K562 (cell line): ENCODE measurements around the gene KIF5A. TPM values are rescaled to one million over a fixed set of nuclear protein-coding genes. Genes with fewer than 3 reads are reported as not detected.

Experiments
- ATF7 ChIP-seq: fragments of 450-650 bp; IDR thresholded peaks from 2 replicates; pipeline ENCODE4 v1.7.1; 2014; ENCODE audit warnings: mild to moderate bottlenecking, moderate library complexity
- CTCFL ChIP-seq: IDR thresholded peaks from 2 replicates; pipeline ENCODE4 v1.6.1; 2011; ENCODE audit warnings: borderline replicate concordance, low read depth, mild to moderate bottlenecking, moderate library complexity, low read length; ENCODE audit not compliant: insufficient read depth, poor library complexity, severe bottlenecking
- ETV1 ChIP-seq: fragments of 450-650 bp; conservative IDR thresholded peaks from 2 replicates; pipeline ENCODE4 v1.6.1; 2016; ENCODE audit warnings: missing genetic modification characterization, control low read depth, low read depth, missing compliant biosample characterization
- FOXJ2 ChIP-seq: fragments of 200-800 bp; sonication (Bioruptor generic); IDR thresholded peaks from 2 replicates; pipeline ENCODE4 v1.6.1; 2016; ENCODE audit warnings: missing genetic modification characterization, missing compliant biosample characterization
- FOXK1 ChIP-seq: sonication (generic); formaldehyde crosslinking; IDR thresholded peaks from 2 replicates; pipeline ENCODE4 v1.8.0; 2022; ENCODE audit warnings: missing genetic modification reagents, mild to moderate bottlenecking, borderline replicate concordance
- HMGN3 ChIP-seq: IDR thresholded peaks from 2 replicates; pipeline ENCODE4 v1.6.1; 2011; ENCODE audit warnings: borderline replicate concordance, low read depth, mild to moderate bottlenecking, mixed read lengths, low read length; ENCODE audit not compliant: insufficient read length; ENCODE audit errors: extremely low read depth
- KLF1 ChIP-seq: fragments of 450-650 bp; IDR thresholded peaks from 2 replicates; pipeline ENCODE4 v1.6.1; 2016; ENCODE audit warnings: missing genetic modification characterization, missing compliant biosample characterization
- LCOR ChIP-seq: sonication (generic); formaldehyde crosslinking; IDR thresholded peaks from 2 replicates; pipeline ENCODE4 v1.8.0; 2022; ENCODE audit warnings: mild to moderate bottlenecking, missing genetic modification reagents
- MCM3 ChIP-seq: fragments of 450-650 bp; IDR thresholded peaks from 2 replicates; pipeline ENCODE4 v1.6.1; 2016
- MEIS2 ChIP-seq: fragments of 450-650 bp; IDR thresholded peaks from 2 replicates; pipeline ENCODE4 v1.6.1; 2014; ENCODE audit warnings: mild to moderate bottlenecking; ENCODE audit not compliant: partially characterized antibody
- NCOA2 ChIP-seq, 2 experiments: fragments of 450-650 bp; IDR thresholded peaks; 2 replicates each; pipeline ENCODE4 v1.6.1; 2018; ENCODE audit warnings: mild to moderate bottlenecking in 2 of 2, moderate library complexity in 1 of 2; ENCODE audit not compliant: partially characterized antibody in 2 of 2
- NELFE ChIP-seq: IDR thresholded peaks from 2 replicates; pipeline ENCODE4 v1.6.1; 2011; ENCODE audit warnings: mild to moderate bottlenecking; ENCODE audit not compliant: insufficient read depth, insufficient read length
- PRPF4 ChIP-seq: fragments of 200-400 bp; formaldehyde crosslinking; IDR thresholded peaks from one replicate; pipeline ENCODE4 v1.6.1; 2017; ENCODE audit warnings: low read length, low read depth, mild to moderate bottlenecking; ENCODE audit not compliant: insufficient read depth, poor library complexity, severe bottlenecking
- TCF7 ChIP-seq: sonication (generic); IDR thresholded peaks from 2 replicates; pipeline ENCODE4 v1.6.1; 2016; ENCODE audit warnings: antibody characterized with exemption, borderline replicate concordance
- TCF7L2 ChIP-seq: fragments of 150-350 bp; IDR thresholded peaks from 2 replicates; pipeline ENCODE4 v1.6.1; 2016; ENCODE audit warnings: low read depth, mild to moderate bottlenecking, low read length, moderate library complexity
- TRIM25 ChIP-seq: fragments of 450-650 bp; IDR thresholded peaks from 2 replicates; pipeline ENCODE4 v1.7.0; 2016; ENCODE audit warnings: borderline replicate concordance
- ZFP1 ChIP-seq: fragments of 450-650 bp; formaldehyde crosslinking; IDR thresholded peaks from 2 replicates; pipeline ENCODE4 v1.4.0; 2020; ENCODE audit warnings: mild to moderate bottlenecking, mixed read lengths
- ZNF384 ChIP-seq: IDR thresholded peaks from 2 replicates; pipeline ENCODE4 v1.6.1; 2012; ENCODE audit warnings: low read depth, low read length, improper control_type of control experiment
- ZNF511 ChIP-seq: sonication (generic); formaldehyde crosslinking; IDR thresholded peaks from 2 replicates; pipeline ENCODE4 v1.8.0; 2022; ENCODE audit warnings: mild to moderate bottlenecking, missing genetic modification reagents
- ZNF512 ChIP-seq: IDR thresholded peaks from 2 replicates; pipeline ENCODE4 v1.6.1; 2016; ENCODE audit warnings: missing genetic modification characterization, missing compliant biosample characterization
- polyA plus RNA-seq, 8 experiments: library from polyadenylated mRNA; depleted of rRNA in 4 of 8; stranded (reverse) in 5 of 8; unstranded in 3 of 8; fragments of >200 nt; fragmentation: Nextera tagmentation in 2 of 8; fragmentation: Illumina TruSeq in 1 of 8; extraction: Ambion mirVana in 2 of 8; extraction: Trizol in 1 of 8; gene quantifications; 2 replicates each; pipeline versions ENCODE4 v1.2.1 to v1.2.3, GENCODE V29; 2011 to 2014; ENCODE audit warnings: inconsistent platforms in 1 of 8, missing spikeins in 1 of 8
- total RNA-seq, 7 experiments: library from RNA; depleted of rRNA in 6 of 7; stranded (reverse); fragments of >200 nt in 6 of 7; fragmentation: Illumina TruSeq in 2 of 7; extraction: Trizol in 2 of 7; gene quantifications; 2 replicates each; pipeline versions ENCODE4 v1.2.1 to v1.2.3, GENCODE V29; 2011 to 2021; ENCODE audit warnings: low replicate concordance in 1 of 7

Gene KIF5A
- total and polyA plus RNA-seq, 9 of the 15 experiments (the other 6 are each of a cell fraction or from before 2014, with no cell fraction given), result 3.4 to 17.7 (median 8.0) TPM

DNA sequence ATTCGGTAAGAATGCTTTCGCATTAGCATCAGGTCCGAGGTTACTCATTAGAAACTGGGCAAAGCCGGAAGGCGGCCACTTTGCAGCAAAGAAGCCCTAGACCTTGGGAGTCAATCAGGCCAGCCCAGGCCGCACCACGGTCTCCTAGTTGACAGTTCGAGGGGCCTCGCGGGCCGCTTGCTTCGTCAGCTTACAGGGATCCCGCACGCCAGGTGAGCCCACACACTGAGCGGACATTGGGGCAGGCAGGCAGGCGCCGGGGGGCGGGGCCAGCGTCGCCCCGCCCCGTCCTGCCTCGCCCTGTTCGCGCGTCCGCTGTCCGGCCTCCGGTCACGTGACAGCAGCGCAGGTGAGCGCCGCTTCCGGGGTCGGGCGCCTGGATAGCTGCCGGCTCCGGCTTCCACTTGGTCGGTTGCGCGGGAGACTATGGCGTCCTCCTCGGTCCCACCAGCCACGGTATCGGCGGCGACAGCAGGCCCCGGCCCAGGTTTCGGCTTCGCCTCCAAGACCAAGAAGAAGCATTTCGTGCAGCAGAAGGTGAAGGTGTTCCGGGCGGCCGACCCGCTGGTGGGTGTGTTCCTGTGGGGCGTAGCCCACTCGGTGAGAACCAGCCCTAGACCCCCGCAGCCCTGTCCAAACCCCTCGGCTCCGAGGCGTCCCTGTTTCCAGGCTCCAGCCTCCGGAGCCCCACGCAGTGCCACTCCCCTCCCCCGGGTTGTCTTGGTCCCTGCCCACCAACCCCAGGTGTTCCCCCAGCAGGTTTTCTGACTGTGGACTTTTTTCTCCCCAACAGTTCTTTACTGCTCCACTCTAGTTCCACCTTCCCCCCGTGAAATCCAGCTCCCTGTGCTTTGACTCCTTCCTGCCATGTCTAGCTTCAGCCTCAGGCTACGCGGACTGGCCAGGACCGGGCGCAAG is 41.3 kb downstream of the KIF5A start, which contains the start of gene PIP4K2C (continued):
- TF ChIP-seq NELFE (no peak), TRIM25 (no peak), ZNF384 (no peak), TCF7L2 (no peak), ZFP1 (CRISPR knock-in tag) (peak; percentile 48; the same call in 1 of the 2 replicates), CTCFL (peak; percentile 11), KLF1 (tag) (peak; percentile 68; the same call in 1 of the 2 replicates), MCM3 (no peak), MEIS2 (no peak), HMGN3 (peak; percentile 84), NCOA2 (IDR thresholded peaks at IDR 0.05; ENCODE audit: partially characterized antibody in 2 of 2) (no peak), FOXK1 (peak; percentile 81; the same call in 1 of the 2 replicates), ZNF511 (no peak), ZNF512 (tag) (peak; percentile 54), ETV1 (peak; percentile 73), ATF7 (peak; percentile 51; the same call in 1 of the 2 replicates), PRPF4 (no peak), FOXJ2 (tag) (no peak), LCOR (CRISPR knock-in tag) (peak; percentile 48; the same call in 1 of the 2 replicates), TCF7 (no peak)
